ENCODE results near the gene PURB.

Gene PURB

GRCh38 chr7:44891791-44892190, 6.5 kb upstream of the PURB start:
- Histone ChIP-seq H3K27ac (ENCODE audit: low read depth, low read length) (no peak overlapping the region), H2AFZ (ENCODE audit: low read length, unreplicated experiment) (no peak overlapping the region), H3K79me2 (ENCODE audit: control insufficient read depth, insufficient read depth, low read length, unreplicated experiment) (peaks cover 10% of the 10 kb centered on the region), H3K27me3 (ENCODE audit: insufficient read depth, low read length) (no peaks in the 10 kb centered on the region), H3K36me3 (ENCODE audit: insufficient read depth, low read length) (no peaks in the 10 kb centered on the region), H3K4me1 (ENCODE audit: control insufficient read depth, insufficient read depth, low read length, unreplicated experiment) (peaks cover 2% of the 10 kb centered on the region), H3K4me3 (ENCODE audit: low read depth, low read length) (no peak overlapping the region)

- no peaks in the 10 kb centered on the region for H3K27me3 ChIP-seq (ENCODE audit: insufficient read depth, low read length)
- no peak overlapping the region for H3K4me3 ChIP-seq (ENCODE audit: low read depth, low read length)
Measured at GRCh38 chr7:44891372-44891771, 6.0 kb upstream of the PURB start.

GRCh38 chr7:44889086-44889781, 3.9 kb upstream of the PURB start:
- H3K79me2 ChIP-seq (ENCODE audit: control insufficient read depth, insufficient read depth, low read length, unreplicated experiment), result peaks cover 21% of the 10 kb centered on the region
- H3K27ac ChIP-seq (ENCODE audit: low read depth, low read length), result no peak overlapping the region
- H2AFZ ChIP-seq (ENCODE audit: low read length, unreplicated experiment), result no peak overlapping the region
- H3K4me3 ChIP-seq (ENCODE audit: low read depth, low read length), result no peak overlapping the region
- H3K36me3 ChIP-seq (ENCODE audit: insufficient read depth, low read length), result no peaks in the 10 kb centered on the region
- H3K4me1 ChIP-seq (ENCODE audit: control insufficient read depth, insufficient read depth, low read length, unreplicated experiment), result peaks cover 9% of the 10 kb centered on the region
- no peaks in the 10 kb centered on the region for H3K27me3 ChIP-seq (ENCODE audit: insufficient read depth, low read length)

More at GRCh38 chr7:44891372-44891771, 6.0 kb upstream of the PURB start:
- Histone ChIP-seq H3K79me2 (ENCODE audit: control insufficient read depth, insufficient read depth, low read length, unreplicated experiment) (peaks cover 12% of the 10 kb centered on the region), H2AFZ (ENCODE audit: low read length, unreplicated experiment) (no peak overlapping the region), H3K27ac (ENCODE audit: low read depth, low read length) (no peak overlapping the region), H3K4me1 (ENCODE audit: control insufficient read depth, insufficient read depth, low read length, unreplicated experiment) (peaks cover 6% of the 10 kb centered on the region), H3K36me3 (ENCODE audit: insufficient read depth, low read length) (no peaks in the 10 kb centered on the region)

- Histone ChIP-seq H3K27ac (ENCODE audit: low read depth, low read length) (peak overlapping the region; percentile 96; the same call in 1 of the 2 replicates), H3K4me1 (ENCODE audit: control insufficient read depth, insufficient read depth, low read length, unreplicated experiment) (peaks cover 25% of the 10 kb centered on the region), H3K79me2 (ENCODE audit: control insufficient read depth, insufficient read depth, low read length, unreplicated experiment) (peaks cover 41% of the 10 kb centered on the region), H2AFZ (ENCODE audit: low read length, unreplicated experiment) (no peak overlapping the region), H3K4me3 (ENCODE audit: low read depth, low read length) (no peak overlapping the region), H3K27me3 (ENCODE audit: insufficient read depth, low read length) (no peaks in the 10 kb centered on the region), H3K36me3 (ENCODE audit: insufficient read depth, low read length) (peaks cover 7% of the 10 kb centered on the region; the same call in 1 of the 2 replicates)
Measured at GRCh38 chr7:44887293-44887692, 2.0 kb upstream of the PURB start.

- Histone ChIP-seq H3K27me3 (ENCODE audit: insufficient read depth, low read length) (no peaks in the 10 kb centered on the region), H3K79me2 (ENCODE audit: control insufficient read depth, insufficient read depth, low read length, unreplicated experiment) (peaks cover 66% of the 10 kb centered on the region), H3K4me3 (ENCODE audit: low read depth, low read length) (peak overlapping the region; percentile 93), H3K27ac (ENCODE audit: low read depth, low read length) (peak overlapping the region; percentile 96), H3K36me3 (ENCODE audit: insufficient read depth, low read length) (peaks cover 9% of the 10 kb centered on the region; the same call in 1 of the 2 replicates), H2AFZ (ENCODE audit: low read length, unreplicated experiment) (peak overlapping the region; percentile 59), H3K4me1 (ENCODE audit: control insufficient read depth, insufficient read depth, low read length, unreplicated experiment) (peaks cover 43% of the 10 kb centered on the region)
Measured at GRCh38 chr7:44884621-44885393, 523 bp downstream of the PURB start.

- peaks cover 71% of the 10 kb centered on the region for H3K79me2 ChIP-seq (ENCODE audit: control insufficient read depth, insufficient read depth, low read length, unreplicated experiment)
- H3K27me3 ChIP-seq (ENCODE audit: insufficient read depth, low read length), result no peaks in the 10 kb centered on the region
- H3K4me1 ChIP-seq (ENCODE audit: control insufficient read depth, insufficient read depth, low read length, unreplicated experiment), result peaks cover 48% of the 10 kb centered on the region
- no peak overlapping the region for H2AFZ ChIP-seq (ENCODE audit: low read length, unreplicated experiment)
- H3K36me3 ChIP-seq (ENCODE audit: insufficient read depth, low read length), result peaks cover 14% of the 10 kb centered on the region; the same call in 1 of the 2 replicates
- peak overlapping the region; percentile 93 for H3K4me3 ChIP-seq (ENCODE audit: low read depth, low read length)
- H3K27ac ChIP-seq (ENCODE audit: low read depth, low read length), result peak overlapping the region; percentile 96
Measured at GRCh38 chr7:44883961-44884620, 1.2 kb downstream of the PURB start.

- peak overlapping the region; percentile 93 for H3K4me3 ChIP-seq (ENCODE audit: low read depth, low read length)
- no peaks in the 10 kb centered on the region for H3K27me3 ChIP-seq (ENCODE audit: insufficient read depth, low read length)
- peaks cover 14% of the 10 kb centered on the region; the same call in 1 of the 2 replicates for H3K36me3 ChIP-seq (ENCODE audit: insufficient read depth, low read length)
- H3K4me1 ChIP-seq (ENCODE audit: control insufficient read depth, insufficient read depth, low read length, unreplicated experiment), result peaks cover 48% of the 10 kb centered on the region
- H2AFZ ChIP-seq (ENCODE audit: low read length, unreplicated experiment), result no peak overlapping the region
- H3K27ac ChIP-seq (ENCODE audit: low read depth, low read length), result peak overlapping the region; percentile 74
- peaks cover 74% of the 10 kb centered on the region for H3K79me2 ChIP-seq (ENCODE audit: control insufficient read depth, insufficient read depth, low read length, unreplicated experiment)
Measured at GRCh38 chr7:44882899-44883298, 2.4 kb downstream of the PURB start.

GRCh38 chr7:44881610-44882009, 3.7 kb downstream of the PURB start:
- Histone ChIP-seq H3K4me3 (ENCODE audit: low read depth, low read length) (peak overlapping the region; percentile 93), H3K79me2 (ENCODE audit: control insufficient read depth, insufficient read depth, low read length, unreplicated experiment) (peaks cover 62% of the 10 kb centered on the region), H3K27me3 (ENCODE audit: insufficient read depth, low read length) (no peaks in the 10 kb centered on the region), H3K36me3 (ENCODE audit: insufficient read depth, low read length) (peaks cover 14% of the 10 kb centered on the region; the same call in 1 of the 2 replicates), H3K27ac (ENCODE audit: low read depth, low read length) (peak overlapping the region; percentile 74), H3K4me1 (ENCODE audit: control insufficient read depth, insufficient read depth, low read length, unreplicated experiment) (peaks cover 45% of the 10 kb centered on the region), H2AFZ (ENCODE audit: low read length, unreplicated experiment) (no peak overlapping the region)

- Histone ChIP-seq H3K4me3 (ENCODE audit: low read depth, low read length) (peak overlapping the region; percentile 93), H3K79me2 (ENCODE audit: control insufficient read depth, insufficient read depth, low read length, unreplicated experiment) (peaks cover 62% of the 10 kb centered on the region), H3K27me3 (ENCODE audit: insufficient read depth, low read length) (no peaks in the 10 kb centered on the region), H3K4me1 (ENCODE audit: control insufficient read depth, insufficient read depth, low read length, unreplicated experiment) (peaks cover 40% of the 10 kb centered on the region), H3K36me3 (ENCODE audit: insufficient read depth, low read length) (peaks cover 14% of the 10 kb centered on the region; the same call in 1 of the 2 replicates), H3K27ac (ENCODE audit: low read depth, low read length) (peak overlapping the region; percentile 74), H2AFZ (ENCODE audit: low read length, unreplicated experiment) (no peak overlapping the region)
Measured at GRCh38 chr7:44881066-44881600, 4.2 kb downstream of the PURB start.

GRCh38 chr7:44880317-44881018, 4.9 kb downstream of the PURB start:
- no peak overlapping the region for H2AFZ ChIP-seq (ENCODE audit: low read length, unreplicated experiment)
- no peaks in the 10 kb centered on the region for H3K27me3 ChIP-seq (ENCODE audit: insufficient read depth, low read length)
- H3K27ac ChIP-seq (ENCODE audit: low read depth, low read length), result peak overlapping the region; percentile 74
- peaks cover 39% of the 10 kb centered on the region for H3K4me1 ChIP-seq (ENCODE audit: control insufficient read depth, insufficient read depth, low read length, unreplicated experiment)
- H3K36me3 ChIP-seq (ENCODE audit: insufficient read depth, low read length), result peaks cover 14% of the 10 kb centered on the region; the same call in 1 of the 2 replicates
- peaks cover 62% of the 10 kb centered on the region for H3K79me2 ChIP-seq (ENCODE audit: control insufficient read depth, insufficient read depth, low read length, unreplicated experiment)
- peak overlapping the region; percentile 93 for H3K4me3 ChIP-seq (ENCODE audit: low read depth, low read length)

Measured in ACC112 (cell line).